ENCODE results near the gene STX17. TPM values are rescaled to one million over a fixed set of nuclear protein-coding genes. Genes with fewer than 3 reads are reported as not detected.

Gene STX17
- total and polyA plus RNA-seq, 12 donors, result 5.4 to 47.2 (median 29.1) TPM

- Histone ChIP-seq H3K27me3 (no peaks in the 10 kb centered on the region), H3K4me3 (no peak overlapping the region), H3K27ac (no peak overlapping the region), H3K4me1 (replicated peaks in 1 of 2) (no peaks in the 10 kb centered on the region), H3K9me3 (replicated peaks in 1 of 3) (peaks cover 0 to 1% (median under 1%) of the 10 kb centered on the region in 3 donors), H3K36me3 (replicated peaks in 1 of 2) (no peaks in the 10 kb centered on the region)
- WGBS, 4 donors, result 96 to 98% (median 97%) methylated on average over 6 of the region's 6 CpGs
- DNase-seq, result no peak
- intact Hi-C loops (cut with DNase I), result no loop called here
- TF ChIP-seq POLR2A (IDR thresholded peaks at IDR 0.05), result no peak
- TF ChIP-seq, protein P1, sequence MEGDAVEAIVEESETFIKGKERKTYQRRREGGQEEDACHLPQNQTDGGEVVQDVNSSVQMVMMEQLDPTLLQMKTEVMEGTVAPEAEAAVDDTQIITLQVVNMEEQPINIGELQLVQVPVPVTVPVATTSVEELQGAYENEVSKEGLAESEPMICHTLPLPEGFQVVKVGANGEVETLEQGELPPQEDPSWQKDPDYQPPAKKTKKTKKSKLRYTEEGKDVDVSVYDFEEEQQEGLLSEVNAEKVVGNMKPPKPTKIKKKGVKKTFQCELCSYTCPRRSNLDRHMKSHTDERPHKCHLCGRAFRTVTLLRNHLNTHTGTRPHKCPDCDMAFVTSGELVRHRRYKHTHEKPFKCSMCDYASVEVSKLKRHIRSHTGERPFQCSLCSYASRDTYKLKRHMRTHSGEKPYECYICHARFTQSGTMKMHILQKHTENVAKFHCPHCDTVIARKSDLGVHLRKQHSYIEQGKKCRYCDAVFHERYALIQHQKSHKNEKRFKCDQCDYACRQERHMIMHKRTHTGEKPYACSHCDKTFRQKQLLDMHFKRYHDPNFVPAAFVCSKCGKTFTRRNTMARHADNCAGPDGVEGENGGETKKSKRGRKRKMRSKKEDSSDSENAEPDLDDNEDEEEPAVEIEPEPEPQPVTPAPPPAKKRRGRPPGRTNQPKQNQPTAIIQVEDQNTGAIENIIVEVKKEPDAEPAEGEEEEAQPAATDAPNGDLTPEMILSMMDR (IDR thresholded peaks at IDR 0.05), result no peak
These were observed 24.8 kb downstream of the STX17 start for GRCh38 chr9:99931155-99931840.

DNA sequence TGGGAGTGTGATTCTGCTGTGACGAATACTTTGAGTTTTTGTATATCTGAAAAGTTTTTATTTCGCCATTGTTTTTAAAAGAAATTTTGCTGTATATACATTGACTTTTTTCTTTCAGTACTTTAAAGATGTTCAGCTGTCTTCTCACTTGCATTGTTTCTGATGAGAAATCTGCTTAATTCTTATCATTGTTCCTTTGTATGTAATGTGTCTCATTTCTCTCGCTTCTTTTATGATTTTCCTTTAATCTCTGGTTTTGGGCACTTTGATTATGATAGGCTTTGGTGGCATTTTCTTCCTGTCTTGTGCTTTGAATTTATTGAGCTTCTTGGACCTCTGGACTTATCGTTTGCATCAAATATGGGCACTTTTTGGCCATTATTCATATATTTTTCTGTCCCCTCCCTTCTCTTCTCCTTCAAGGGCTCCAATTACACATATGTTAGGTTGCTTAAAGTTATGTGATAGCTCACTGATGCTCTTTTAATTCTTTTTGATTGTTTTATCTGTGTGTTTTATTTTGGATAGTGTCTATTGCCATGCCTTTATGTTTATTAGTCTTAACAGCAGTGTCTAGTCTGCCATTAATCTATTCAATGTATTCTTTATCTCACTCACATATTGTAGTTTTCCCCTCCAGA, 30.6 kb downstream of the STX17 start:
- Histone ChIP-seq H3K4me1 (replicated peaks in 1 of 2) (peaks cover 6 to 10% of the 10 kb centered on the region in 2 donors), H3K9me3 (replicated peaks in 1 of 3) (peaks cover 0 to 11% (median 3%) of the 10 kb centered on the region in 3 donors), H3K36me3 (replicated peaks in 1 of 2) (no peaks in the 10 kb centered on the region), H3K4me3 (no peak overlapping the region), H3K27me3 (no peaks in the 10 kb centered on the region), H3K27ac (no peak overlapping the region)
- TF ChIP-seq POLR2A (IDR thresholded peaks at IDR 0.05), result no peak
- TF ChIP-seq, protein P1 (IDR thresholded peaks at IDR 0.05), result no peak
- DNase-seq, result no peak
- 97 to 99% (median 98%) methylated on average over 4 of the region's 4 CpGs for WGBS, 4 donors
- intact Hi-C loops (cut with DNase I), result no loop called here

- Histone ChIP-seq H3K27ac (no peak overlapping the region), H3K9me3 (replicated peaks in 1 of 3) (no peaks in the 10 kb centered on the region), H3K4me3 (no peak overlapping the region), H3K4me1 (replicated peaks in 1 of 2) (peaks cover 0 to 11% of the 10 kb centered on the region in 2 donors), H3K36me3 (replicated peaks in 1 of 2) (peaks cover 0 to 5% of the 10 kb centered on the region in 2 donors), H3K27me3 (no peaks in the 10 kb centered on the region)
- WGBS, 4 donors, result 80 to 91% (median 88%) methylated on average over 3 of the region's 3 CpGs
- TF ChIP-seq POLR2A (IDR thresholded peaks at IDR 0.05), result no peak
- TF ChIP-seq, protein P1 (IDR thresholded peaks at IDR 0.05), result no peak
- intact Hi-C loops (cut with DNase I), result no loop called here
- DNase-seq, result no peak
These were observed 40.9 kb downstream of the STX17 start for GRCh38 chr9:99947395-99947794.

GRCh38 chr9:99948482-99948881, 42.0 kb downstream of the STX17 start:
- intact Hi-C loops (cut with DNase I), result no loop called here
- 96 to 98% (median 97%) methylated on average over 2 of the region's 2 CpGs for WGBS, 4 donors
- no peak for TF ChIP-seq POLR2A (IDR thresholded peaks at IDR 0.05)
- TF ChIP-seq, protein P1 (IDR thresholded peaks at IDR 0.05), result no peak
- Histone ChIP-seq H3K9me3 (replicated peaks in 1 of 3) (no peaks in the 10 kb centered on the region), H3K27me3 (no peaks in the 10 kb centered on the region), H3K27ac (no peak overlapping the region), H3K36me3 (replicated peaks in 1 of 2) (peaks cover 0 to 5% of the 10 kb centered on the region in 2 donors), H3K4me3 (no peak overlapping the region), H3K4me1 (replicated peaks in 1 of 2) (peaks cover 0 to 11% of the 10 kb centered on the region in 2 donors)
- no peak for DNase-seq
